Erythroblast (primary cell): ENCODE data around the gene ELP2.

Source experiments
- GATA1 ChIP-seq: IDR thresholded peaks from 2 replicates; pipeline ENCODE4 v1.6.1; 2011; ENCODE audit warnings: low read depth, mild to moderate bottlenecking, control low read depth, low read length, moderate library complexity
- POLR2A ChIP-seq: IDR thresholded peaks from 2 replicates; pipeline ENCODE4 v1.6.1; 2011; ENCODE audit warnings: mild to moderate bottlenecking, low read length

- no peak for TF ChIP-seq POLR2A
- TF ChIP-seq GATA1 = no peak
Measured at GRCh38 chr18:36183987-36184386, 54.3 kb downstream of the ELP2 start.
